ENCODE data around the gene TOMM20. TPM values are rescaled to one million over a fixed set of nuclear protein-coding genes. Genes with fewer than 3 reads are reported as not detected.

Gene TOMM20
- total RNA-seq, 1 experiment from 2014 or later = 197 TPM

DNA sequence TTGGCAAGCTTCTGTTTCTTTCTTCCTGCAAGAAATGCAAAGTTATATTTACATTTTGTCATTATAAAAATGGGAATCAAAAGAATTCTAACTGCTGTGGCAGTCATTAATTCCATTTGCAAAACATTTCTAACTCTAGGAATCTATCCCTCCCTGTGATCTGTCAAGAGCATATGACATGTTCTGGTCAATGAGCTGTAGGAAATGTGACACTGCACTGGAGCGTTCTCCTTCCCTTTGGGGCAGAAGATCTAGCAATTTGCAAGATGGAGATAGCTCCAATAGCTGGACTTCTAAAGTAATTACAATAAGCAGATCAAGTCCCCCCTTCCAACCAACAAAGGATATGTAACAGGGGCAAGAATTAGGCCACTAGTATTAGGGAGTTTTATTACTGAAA is 6.3 kb downstream of the TOMM20 start:
- no peak overlapping the region for H3K4me2 ChIP-seq (ENCODE audit: insufficient read depth, insufficient read length, low read length)
- no peaks in the 10 kb centered on the region for H4K20me1 ChIP-seq (ENCODE audit: control insufficient read depth, insufficient read depth, insufficient read length)
- no peak overlapping the region for H2BK120ac ChIP-seq (ENCODE audit: low read depth, low read length, poor library complexity, severe bottlenecking)
- no peak overlapping the region for H2BK15ac ChIP-seq (ENCODE audit: low read depth, low read length)
- H3K18ac ChIP-seq (ENCODE audit: insufficient read length, low read depth, low read length) = no peak overlapping the region
- H2BK5ac ChIP-seq (ENCODE audit: insufficient read length, low read length) = no peak overlapping the region
- no peak overlapping the region for H2BK12ac ChIP-seq (ENCODE audit: insufficient read length, low read depth, low read length)
- Mint-ChIP-seq H3K36me3 (ENCODE audit: insufficient read depth in 1 of 3, low read depth in 3 of 3) (peaks cover 56 to 84% (median 79%) of the 10 kb centered on the region in 3 experiments), H3K9me3 (0 out of 5 replicates have a peak, but pooled peaks cover 0 to 3% of the 10 kb centered on the region in 2 experiments), H3K4me3 (no peak overlapping the region), H3K27ac (peak overlapping the region in 1 of 3 experiments; percentile 64; a peak in 2 of 7 replicates), H3K27me3 (ENCODE audit: low read depth) (no peaks in the 10 kb centered on the region; the same call in 1 of the 2 replicates), H3K4me1 (peaks cover 19 to 20% of the 10 kb centered on the region in 2 experiments)
- H3K27me3 ChIP-seq (ENCODE audit: insufficient read depth, low read length) = no peaks in the 10 kb centered on the region
- no peak overlapping the region for H4K8ac ChIP-seq (replicated peaks; ENCODE audit: insufficient read length, low read depth, low read length)
- H3K4ac ChIP-seq (ENCODE audit: low read depth, low read length) = no peak overlapping the region
- H3K14ac ChIP-seq (ENCODE audit: insufficient read depth, low read length) = no peak overlapping the region
- WGBS (ENCODE audit: extremely low coverage, insufficient read length, low lambda C conversion rate) = no CpG with 5 or more reads among the region's 1 CpG
- no peak overlapping the region for H3K23ac ChIP-seq (ENCODE audit: insufficient read length, low read depth, low read length)
- H3K56ac ChIP-seq (ENCODE audit: insufficient read length, low read depth, low read length) = no peak overlapping the region
- H3K9ac ChIP-seq (ENCODE audit: extremely low read depth, insufficient read length, low read length) = no peak overlapping the region
- no peak for DNase-seq
- H2AFZ ChIP-seq (ENCODE audit: low read length) = no peak overlapping the region
- TF ChIP-seq, protein P1, sequence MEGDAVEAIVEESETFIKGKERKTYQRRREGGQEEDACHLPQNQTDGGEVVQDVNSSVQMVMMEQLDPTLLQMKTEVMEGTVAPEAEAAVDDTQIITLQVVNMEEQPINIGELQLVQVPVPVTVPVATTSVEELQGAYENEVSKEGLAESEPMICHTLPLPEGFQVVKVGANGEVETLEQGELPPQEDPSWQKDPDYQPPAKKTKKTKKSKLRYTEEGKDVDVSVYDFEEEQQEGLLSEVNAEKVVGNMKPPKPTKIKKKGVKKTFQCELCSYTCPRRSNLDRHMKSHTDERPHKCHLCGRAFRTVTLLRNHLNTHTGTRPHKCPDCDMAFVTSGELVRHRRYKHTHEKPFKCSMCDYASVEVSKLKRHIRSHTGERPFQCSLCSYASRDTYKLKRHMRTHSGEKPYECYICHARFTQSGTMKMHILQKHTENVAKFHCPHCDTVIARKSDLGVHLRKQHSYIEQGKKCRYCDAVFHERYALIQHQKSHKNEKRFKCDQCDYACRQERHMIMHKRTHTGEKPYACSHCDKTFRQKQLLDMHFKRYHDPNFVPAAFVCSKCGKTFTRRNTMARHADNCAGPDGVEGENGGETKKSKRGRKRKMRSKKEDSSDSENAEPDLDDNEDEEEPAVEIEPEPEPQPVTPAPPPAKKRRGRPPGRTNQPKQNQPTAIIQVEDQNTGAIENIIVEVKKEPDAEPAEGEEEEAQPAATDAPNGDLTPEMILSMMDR (conservative IDR thresholded peaks at IDR 0.05) = no peak
- H3T11ph ChIP-seq (ENCODE audit: low read length) = no peak overlapping the region
- no peak overlapping the region for H4K91ac ChIP-seq (ENCODE audit: insufficient read length, low read depth, low read length)
- H3K79me2 ChIP-seq (ENCODE audit: insufficient read depth, low read length) = peaks cover 42% of the 10 kb centered on the region; the same call in 1 of the 2 replicates
- no peaks in the 10 kb centered on the region for H3K79me1 ChIP-seq (ENCODE audit: insufficient read depth, low read depth, low read length, poor library complexity, severe bottlenecking)
- no peaks in the 10 kb centered on the region for H3K4me1 ChIP-seq (ENCODE audit: insufficient read depth, low read length)
- H3K9me3 ChIP-seq (ENCODE audit: control insufficient read depth, low read depth, low read length) = no peaks in the 10 kb centered on the region
- H2AK5ac ChIP-seq (ENCODE audit: insufficient read length, low read length) = no peak overlapping the region
- H2BK20ac ChIP-seq (ENCODE audit: low read depth, low read length, poor library complexity, severe bottlenecking) = no peak overlapping the region
- H3K23me2 ChIP-seq (ENCODE audit: insufficient read length, low read depth, low read length, poor library complexity, severe bottlenecking) = peaks cover 4% of the 10 kb centered on the region
- no peak overlapping the region for H4K5ac ChIP-seq (ENCODE audit: insufficient read length, low read depth, low read length)
- no peak overlapping the region for H3K27ac ChIP-seq (ENCODE audit: insufficient read length, low read depth, low read length)

All from H9 (cell line).